Umbilical cord (tissue), 2 donors: Measurements from ENCODE around the gene FBXO34. TPM values are rescaled to one million over a fixed set of nuclear protein-coding genes. Genes with fewer than 3 reads are reported as not detected.
"Not testable (repeated sequence)": the region's sequence is repeated elsewhere in the genome, so short reads cannot be mapped to it uniquely, and the experiment has no call there.

Experiments
- DNase-seq: peaks from one replicate; pipeline ENCODE4 v3.0.0-alpha.2; 2015; ENCODE audit warnings: low spot score
- total RNA-seq: library from RNA; depleted of rRNA; stranded (reverse); fragments of >200 nt; gene quantifications from one replicate; pipeline ENCODE4 v1.2.3, GENCODE V29; 2014; ENCODE audit warnings: low replicate concordance; ENCODE audit not compliant: insufficient read depth

Gene FBXO34
- total RNA-seq, 1 donor from 2014 or later, result 37.3 TPM

DNA sequence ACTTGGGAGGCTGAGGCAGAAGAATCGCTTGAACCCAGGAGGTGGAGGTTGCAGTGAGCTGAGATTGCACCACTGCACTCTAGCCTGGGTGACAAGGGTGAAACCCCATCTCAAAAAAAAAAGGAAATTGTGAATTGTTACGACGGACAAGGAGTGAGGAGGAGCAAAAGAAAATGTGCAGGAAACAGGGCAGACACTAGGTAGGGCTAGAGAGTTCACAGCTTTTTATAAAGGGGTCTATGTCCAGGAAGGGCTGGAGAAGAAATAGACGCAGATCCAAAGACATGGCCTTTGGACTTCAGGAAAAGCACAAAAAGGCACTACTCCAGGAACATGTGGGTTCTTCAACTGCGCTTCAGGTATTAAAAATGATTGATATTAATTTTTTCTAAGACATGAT lies 106.0 kb downstream of the FBXO34 start:
- DNase-seq, result no peak

- DNase-seq, result no peak
These were observed 109.8 kb downstream of the FBXO34 start for GRCh38 chr14:55381040-55381439.

DNA sequence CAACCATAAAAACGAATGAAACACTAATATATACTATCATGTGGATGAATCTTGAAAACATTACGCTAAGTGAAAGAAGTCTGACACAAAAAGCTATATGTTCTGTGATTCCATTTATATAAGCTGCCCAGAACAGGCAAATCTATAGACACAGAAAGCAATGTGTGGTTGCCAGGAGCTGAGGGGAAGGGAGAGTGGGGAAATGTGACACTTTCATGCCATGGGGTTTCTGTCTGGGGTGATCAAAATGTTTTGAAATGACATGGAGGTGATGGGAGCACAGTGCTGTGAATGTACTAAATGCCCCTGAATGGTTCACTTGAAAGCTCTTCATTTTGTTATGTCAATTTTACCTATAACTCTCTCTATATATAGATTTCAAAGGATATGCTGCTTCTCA lies 110.3 kb downstream of the FBXO34 start:
- no peak for DNase-seq

DNA sequence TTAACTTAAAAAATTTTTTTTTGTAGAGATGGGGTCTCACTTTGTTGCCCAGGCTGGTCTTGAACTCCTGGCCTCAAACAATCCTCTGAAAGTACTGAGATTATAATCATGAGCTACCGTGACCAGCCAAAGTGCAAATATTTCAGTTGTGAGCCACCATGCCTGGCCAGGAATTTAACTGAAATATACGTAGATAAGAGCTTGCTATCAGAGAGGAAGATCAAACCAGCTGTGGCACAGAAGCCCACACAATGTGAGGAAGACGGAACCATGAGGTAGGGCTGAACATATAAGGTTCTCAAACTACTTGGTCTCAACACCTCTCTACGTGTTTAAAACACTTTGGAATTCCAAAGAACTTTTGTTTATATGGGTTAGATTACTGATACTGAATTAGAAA lies 111.3 kb downstream of the FBXO34 start:
- no peak for DNase-seq

GRCh38 chr14:55383056-55383466 lies 111.8 kb downstream of the FBXO34 start:
- not testable (repeated sequence) for DNase-seq

- no peak for DNase-seq
These were observed 112.4 kb downstream of the FBXO34 start for GRCh38 chr14:55383541-55384140.

- DNase-seq, result no peak
These were observed 113.3 kb downstream of the FBXO34 start for GRCh38 chr14:55384536-55384935.

DNA sequence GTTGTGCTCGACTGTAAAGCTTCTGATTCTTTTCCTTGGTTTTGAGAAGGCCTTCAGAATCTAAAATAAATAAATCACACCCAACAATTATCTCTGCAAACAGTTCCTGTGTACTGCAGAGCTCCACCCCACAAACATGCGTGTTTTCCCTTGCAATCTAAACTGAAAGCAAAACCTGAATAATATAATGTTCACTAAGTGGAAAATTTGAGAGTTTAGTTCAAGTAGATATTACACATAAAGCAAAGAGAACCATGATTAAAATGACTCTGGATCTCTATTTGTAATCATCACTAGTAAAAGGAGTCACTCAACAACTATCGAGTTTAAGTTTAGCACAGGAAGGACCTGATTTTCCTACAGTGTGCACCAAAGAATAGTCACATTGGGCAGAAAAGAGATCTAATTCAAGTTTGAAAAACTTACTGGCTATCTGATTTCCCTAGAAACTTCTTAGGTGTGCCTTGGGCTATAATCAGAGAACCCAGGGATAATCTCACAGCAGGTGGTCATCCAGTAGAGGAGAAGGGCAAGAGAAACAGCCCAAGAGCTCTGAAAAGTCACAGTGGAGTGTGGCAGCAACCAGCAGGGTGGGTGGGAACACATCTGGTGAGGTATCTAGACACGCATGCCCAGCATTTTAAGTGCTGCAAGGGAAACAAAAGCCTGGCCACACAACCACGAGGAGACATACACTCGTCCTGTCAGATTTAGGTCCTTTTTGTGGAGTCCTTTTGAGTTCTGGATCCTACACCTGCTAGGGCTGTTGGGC lies 115.0 kb downstream of the FBXO34 start:
- DNase-seq, result no peak

DNA sequence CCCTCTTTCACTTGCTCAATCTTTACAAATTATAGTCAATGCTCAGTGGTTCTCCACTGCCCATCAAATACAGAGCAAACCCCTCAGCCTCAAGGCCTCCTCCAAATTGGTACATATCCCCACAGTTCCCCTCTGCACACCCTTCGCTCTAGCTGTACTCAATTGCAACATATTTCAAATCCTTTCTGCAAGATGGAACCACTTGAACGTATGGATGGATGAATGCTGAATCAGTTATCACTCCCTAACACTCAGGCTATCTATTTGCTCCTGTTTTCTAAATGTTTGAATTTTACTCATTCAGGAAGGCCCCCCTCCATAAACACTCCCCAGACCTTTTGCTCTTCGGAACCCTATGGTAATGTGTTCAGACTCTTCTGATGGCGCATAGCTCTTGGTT lies 115.9 kb downstream of the FBXO34 start:
- no peak for DNase-seq

- DNase-seq, result no peak
These were observed 116.9 kb downstream of the FBXO34 start for GRCh38 chr14:55388160-55388559.

DNA sequence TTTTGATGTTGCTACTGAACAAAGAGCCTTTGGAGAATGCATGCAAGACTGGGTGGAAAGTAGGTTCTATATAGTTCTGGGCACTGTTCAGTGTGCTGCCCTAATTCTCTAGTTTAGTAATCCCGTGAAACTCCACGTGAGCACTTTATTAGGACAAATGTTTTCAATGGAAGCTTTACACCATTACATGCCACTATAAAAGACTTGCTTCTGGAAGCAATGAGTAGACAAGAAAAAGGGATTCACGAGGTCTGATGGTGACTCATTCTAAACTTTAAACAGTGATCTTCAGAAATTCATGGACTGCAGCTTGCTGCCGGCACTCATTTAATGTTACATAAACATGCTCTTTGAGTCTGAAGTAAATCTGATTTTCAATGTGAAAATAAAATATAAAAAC lies 118.1 kb downstream of the FBXO34 start:
- DNase-seq, result no peak

DNA sequence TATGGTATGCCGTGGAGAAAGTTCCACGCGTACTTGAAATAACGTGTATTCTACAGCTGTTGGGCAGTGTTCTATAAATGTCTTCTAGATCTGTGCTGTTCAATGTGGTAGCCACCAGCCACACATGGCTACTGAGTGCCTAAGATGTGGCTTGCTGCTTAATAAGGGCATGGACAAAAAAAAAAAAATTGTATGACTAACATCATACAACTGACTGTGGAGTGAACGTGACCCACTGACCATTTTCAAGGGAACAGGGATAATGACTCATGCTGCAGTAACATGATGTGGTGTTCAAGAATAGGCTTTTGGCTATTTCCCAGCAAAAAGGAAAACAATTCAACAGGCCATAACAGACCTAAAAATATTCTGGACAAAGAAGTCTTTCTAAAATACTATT lies 127.5 kb downstream of the FBXO34 start:
- DNase-seq, result peak; percentile 40

- DNase-seq, result no peak
These were observed 128.0 kb downstream of the FBXO34 start for GRCh38 chr14:55399183-55399582.

- DNase-seq, result no peak
These were observed 128.6 kb downstream of the FBXO34 start for GRCh38 chr14:55399852-55400251.

DNA sequence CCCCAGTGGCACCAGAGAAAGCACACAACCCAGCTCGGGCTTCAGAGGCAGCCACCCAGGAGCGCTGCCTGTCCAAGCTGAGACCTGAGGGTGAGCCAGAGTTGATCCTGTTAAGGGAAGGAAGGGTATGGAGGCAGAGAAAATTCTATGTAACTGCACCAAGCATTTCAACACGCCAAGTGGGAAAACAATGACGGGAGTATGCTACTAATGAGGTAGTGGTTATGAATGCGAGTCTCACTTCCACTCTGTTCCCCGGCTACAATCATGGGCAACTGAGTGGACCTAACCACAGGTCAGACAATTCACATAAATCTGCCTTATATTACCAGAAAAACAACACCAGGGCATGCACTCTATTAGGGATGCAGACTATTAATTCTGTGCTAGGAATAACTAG lies 130.5 kb downstream of the FBXO34 start:
- DNase-seq, result no peak

Other genes with a start within 250 kb of the FBXO34 start
- 8.2 TPM for gene WDHD1, start 244.3 kb upstream of the FBXO34 start, total RNA-seq
- 21.9 TPM for gene SOCS4, start 244.2 kb upstream of the FBXO34 start, total RNA-seq
- gene MAPK1IP1L, start 219.8 kb upstream of the FBXO34 start, total RNA-seq, result 20.9 TPM
- gene LGALS3, start 142.2 kb upstream of the FBXO34 start, total RNA-seq, result 147 TPM
- gene DLGAP5, start 79.8 kb upstream of the FBXO34 start, total RNA-seq, result 16.9 TPM
- 23.6 TPM for gene ATG14, start 140.4 kb downstream of the FBXO34 start, total RNA-seq
- gene TBPL2, start 169.2 kb downstream of the FBXO34 start, total RNA-seq, result 0.48 TPM